ENCODE measurements around the gene CRACR2A. TPM values are rescaled to one million over a fixed set of nuclear protein-coding genes. Genes with fewer than 3 reads are reported as not detected.

The CRACR2A gene
- total and polyA plus RNA-seq, 2 donors from 2014 or later, result 0.22 to 6.1 TPM

DNA sequence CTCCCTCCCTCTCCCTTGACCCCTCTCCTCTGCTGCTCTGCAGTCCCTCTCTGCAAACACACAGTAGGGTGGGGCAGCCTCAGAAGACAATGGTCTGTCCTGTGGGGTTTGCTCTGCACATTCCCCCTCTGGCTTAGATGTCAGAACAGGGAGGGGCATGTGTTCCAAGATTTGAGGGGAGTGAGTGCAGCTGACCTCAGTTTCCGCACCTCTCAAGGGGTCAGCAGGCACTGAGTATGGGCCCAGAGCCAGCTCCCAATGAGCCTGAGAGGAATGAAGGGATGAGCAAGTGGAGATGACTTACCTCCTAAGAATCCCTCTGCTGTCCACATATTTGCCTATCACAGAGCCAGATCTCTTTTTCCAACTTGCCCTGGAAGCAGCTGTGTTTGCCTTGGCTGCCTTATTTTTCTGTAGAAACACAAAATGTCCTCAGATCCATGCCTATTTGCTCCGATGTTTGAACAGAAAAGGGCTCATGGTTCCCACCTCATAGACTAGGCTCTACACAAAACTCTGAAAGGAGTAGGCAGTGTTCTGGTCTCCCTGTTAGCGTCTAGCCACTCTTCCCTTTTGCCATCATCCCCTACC is 111.4 kb downstream of the CRACR2A start:
- H3K9me3 ChIP-seq (ENCODE audit: control insufficient read depth in 2 of 3, insufficient read depth in 1 of 3, low read length in 3 of 3), result no peaks in the 10 kb centered on the region
- no peaks in the 10 kb centered on the region for H3K36me3 ChIP-seq (ENCODE audit: control insufficient read depth in 2 of 3, insufficient read depth in 3 of 3, low read length in 3 of 3)
- intact Hi-C loops (cut with DNase I), result no loop called here
- DNase-seq (no peak), FAIRE-seq (no peak)
- H3K27me3 ChIP-seq (ENCODE audit: control insufficient read depth, insufficient read depth, low read length), result no peaks in the 10 kb centered on the region
- no peak overlapping the region for H3K27ac ChIP-seq (ENCODE audit: low read depth in 2 of 2, low read length in 2 of 2)
- no peak overlapping the region for H3K9ac ChIP-seq (ENCODE audit: low read length in 3 of 3)
- H3K4me1 ChIP-seq (ENCODE audit: control insufficient read depth in 2 of 3, insufficient read depth in 2 of 3, low read depth in 1 of 3, low read length in 3 of 3), result peaks cover 0 to 5% (median 0%) of the 10 kb centered on the region in 3 donors
- TF ChIP-seq, protein P1, sequence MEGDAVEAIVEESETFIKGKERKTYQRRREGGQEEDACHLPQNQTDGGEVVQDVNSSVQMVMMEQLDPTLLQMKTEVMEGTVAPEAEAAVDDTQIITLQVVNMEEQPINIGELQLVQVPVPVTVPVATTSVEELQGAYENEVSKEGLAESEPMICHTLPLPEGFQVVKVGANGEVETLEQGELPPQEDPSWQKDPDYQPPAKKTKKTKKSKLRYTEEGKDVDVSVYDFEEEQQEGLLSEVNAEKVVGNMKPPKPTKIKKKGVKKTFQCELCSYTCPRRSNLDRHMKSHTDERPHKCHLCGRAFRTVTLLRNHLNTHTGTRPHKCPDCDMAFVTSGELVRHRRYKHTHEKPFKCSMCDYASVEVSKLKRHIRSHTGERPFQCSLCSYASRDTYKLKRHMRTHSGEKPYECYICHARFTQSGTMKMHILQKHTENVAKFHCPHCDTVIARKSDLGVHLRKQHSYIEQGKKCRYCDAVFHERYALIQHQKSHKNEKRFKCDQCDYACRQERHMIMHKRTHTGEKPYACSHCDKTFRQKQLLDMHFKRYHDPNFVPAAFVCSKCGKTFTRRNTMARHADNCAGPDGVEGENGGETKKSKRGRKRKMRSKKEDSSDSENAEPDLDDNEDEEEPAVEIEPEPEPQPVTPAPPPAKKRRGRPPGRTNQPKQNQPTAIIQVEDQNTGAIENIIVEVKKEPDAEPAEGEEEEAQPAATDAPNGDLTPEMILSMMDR (IDR thresholded peaks at IDR 0.05; ENCODE audit: borderline replicate concordance, extremely low read depth, insufficient read depth), result no peak
- no peak overlapping the region for H3K4me3 ChIP-seq (ENCODE audit: low read length in 3 of 3)

DNA sequence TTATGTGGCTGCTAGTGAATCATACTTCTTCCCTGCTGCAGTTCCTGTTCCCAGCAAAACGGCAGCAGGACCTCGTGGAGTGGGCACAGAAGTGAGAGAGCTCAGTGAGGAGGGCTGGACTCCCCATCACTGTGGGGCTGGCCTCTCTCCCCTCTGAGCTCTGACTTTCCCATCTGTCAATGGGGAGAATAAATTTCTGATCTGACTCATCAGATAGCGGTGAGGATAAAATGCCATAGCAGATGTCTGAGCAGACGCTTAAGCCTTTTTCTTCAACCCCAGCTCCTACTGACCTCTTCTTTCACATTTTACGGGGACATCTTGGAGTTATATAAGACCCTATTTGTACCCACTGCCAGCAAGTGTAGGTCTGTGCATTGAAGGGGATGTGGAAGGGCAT is 116.6 kb downstream of the CRACR2A start:
- intact Hi-C loops (cut with DNase I), result no loop called here

DNA sequence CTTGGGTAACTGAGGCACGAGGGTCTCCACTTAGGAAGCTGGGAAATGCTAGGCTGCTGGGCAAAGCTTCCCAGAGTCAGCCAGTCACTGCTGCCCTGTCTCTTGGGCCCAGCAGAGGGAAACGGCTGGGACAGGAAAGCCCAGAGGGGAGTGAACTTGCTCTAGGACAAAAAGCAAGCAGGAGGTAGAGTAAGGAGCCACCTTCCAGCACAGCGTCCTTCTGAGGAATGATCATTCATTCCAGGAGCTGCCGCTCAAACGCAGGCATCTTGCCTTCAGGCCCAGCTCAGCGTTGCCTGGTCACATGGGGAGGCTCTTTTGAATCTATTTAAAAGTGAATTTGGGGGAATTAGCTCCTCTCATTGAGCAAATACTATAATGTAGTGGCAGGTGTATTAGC is 118.6 kb downstream of the CRACR2A start:
- Histone ChIP-seq H3K9me3 (ENCODE audit: control insufficient read depth in 2 of 3, insufficient read depth in 1 of 3, low read length in 3 of 3) (no peaks in the 10 kb centered on the region), H3K9ac (ENCODE audit: low read length in 3 of 3) (no peak overlapping the region), H3K4me3 (ENCODE audit: low read length in 3 of 3) (no peak overlapping the region), H3K27me3 (ENCODE audit: control insufficient read depth, insufficient read depth, low read length) (no peaks in the 10 kb centered on the region), H3K36me3 (ENCODE audit: control insufficient read depth in 2 of 3, insufficient read depth in 3 of 3, low read length in 3 of 3) (no peaks in the 10 kb centered on the region), H3K4me1 (ENCODE audit: control insufficient read depth in 2 of 3, insufficient read depth in 2 of 3, low read depth in 1 of 3, low read length in 3 of 3) (no peaks in the 10 kb centered on the region), H3K27ac (ENCODE audit: low read depth in 2 of 2, low read length in 2 of 2) (no peak overlapping the region)
- TF ChIP-seq, protein P1 (IDR thresholded peaks at IDR 0.05; ENCODE audit: borderline replicate concordance, extremely low read depth, insufficient read depth), result no peak
- no peak for DNase-seq
- no peak for FAIRE-seq
- intact Hi-C loops (cut with DNase I), result no loop called here

More for the DNA sequence above, 116.6 kb downstream of the CRACR2A start:
- FAIRE-seq (no peak), DNase-seq (no peak)
- Histone ChIP-seq H3K4me1 (ENCODE audit: control insufficient read depth in 2 of 3, insufficient read depth in 2 of 3, low read depth in 1 of 3, low read length in 3 of 3) (no peaks in the 10 kb centered on the region), H3K9ac (ENCODE audit: low read length in 3 of 3) (no peak overlapping the region), H3K36me3 (ENCODE audit: control insufficient read depth in 2 of 3, insufficient read depth in 3 of 3, low read length in 3 of 3) (no peaks in the 10 kb centered on the region), H3K4me3 (ENCODE audit: low read length in 3 of 3) (no peak overlapping the region), H3K27ac (ENCODE audit: low read depth in 2 of 2, low read length in 2 of 2) (no peak overlapping the region), H3K9me3 (ENCODE audit: control insufficient read depth in 2 of 3, insufficient read depth in 1 of 3, low read length in 3 of 3) (no peaks in the 10 kb centered on the region), H3K27me3 (ENCODE audit: control insufficient read depth, insufficient read depth, low read length) (no peaks in the 10 kb centered on the region)
- TF ChIP-seq, protein P1 (IDR thresholded peaks at IDR 0.05; ENCODE audit: borderline replicate concordance, extremely low read depth, insufficient read depth), result no peak

DNA sequence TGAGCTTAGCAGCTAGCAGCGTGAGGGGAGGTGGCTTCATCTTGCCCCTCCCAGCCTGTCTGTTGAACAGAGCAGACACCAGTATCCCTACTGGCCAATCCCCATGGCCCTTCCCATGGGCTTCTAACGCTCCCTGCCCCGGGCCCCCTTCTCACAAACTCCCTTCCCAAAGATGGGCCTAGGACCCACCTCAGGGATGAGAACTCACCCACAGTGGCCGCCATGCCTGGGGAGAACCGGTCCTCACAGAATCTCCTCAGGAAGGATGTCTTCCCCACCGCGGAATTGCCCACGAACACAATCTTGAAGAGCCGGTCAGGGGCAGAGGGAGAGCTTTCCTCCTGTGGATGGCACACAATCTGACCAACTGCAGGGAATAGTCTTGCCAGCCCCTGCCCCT is 119.5 kb downstream of the CRACR2A start:
- intact Hi-C loops (cut with DNase I), result no loop called here
- Histone ChIP-seq H3K27ac (ENCODE audit: low read depth in 2 of 2, low read length in 2 of 2) (no peak overlapping the region), H3K9me3 (ENCODE audit: control insufficient read depth in 2 of 3, insufficient read depth in 1 of 3, low read length in 3 of 3) (no peaks in the 10 kb centered on the region), H3K9ac (ENCODE audit: low read length in 3 of 3) (no peak overlapping the region), H3K36me3 (ENCODE audit: control insufficient read depth in 2 of 3, insufficient read depth in 3 of 3, low read length in 3 of 3) (no peaks in the 10 kb centered on the region), H3K4me1 (ENCODE audit: control insufficient read depth in 2 of 3, insufficient read depth in 2 of 3, low read depth in 1 of 3, low read length in 3 of 3) (no peaks in the 10 kb centered on the region), H3K4me3 (ENCODE audit: low read length in 3 of 3) (no peak overlapping the region), H3K27me3 (ENCODE audit: control insufficient read depth, insufficient read depth, low read length) (no peaks in the 10 kb centered on the region)
- DNase-seq (no peak), FAIRE-seq (no peak)
- TF ChIP-seq, protein P1 (IDR thresholded peaks at IDR 0.05; ENCODE audit: borderline replicate concordance, extremely low read depth, insufficient read depth), result no peak
